GM12875 (cell line): ENCODE measurements around the gene SAMD10.

Experiments
- H3K4me3 ChIP-seq: one replicate; pipeline ENCODE4 v1.5.1; 2011; ENCODE audit warnings: low read depth, low read length, control low read depth
- TF ChIP-seq, protein P1 (sequence below): IDR thresholded peaks from 2 replicates; pipeline ENCODE4 v1.5.1; 2011; ENCODE audit warnings: low read depth, mild to moderate bottlenecking, control low read depth, inconsistent platforms, low read length, moderate library complexity, borderline replicate concordance; ENCODE audit not compliant: insufficient read depth

SAMD10 gene

DNA sequence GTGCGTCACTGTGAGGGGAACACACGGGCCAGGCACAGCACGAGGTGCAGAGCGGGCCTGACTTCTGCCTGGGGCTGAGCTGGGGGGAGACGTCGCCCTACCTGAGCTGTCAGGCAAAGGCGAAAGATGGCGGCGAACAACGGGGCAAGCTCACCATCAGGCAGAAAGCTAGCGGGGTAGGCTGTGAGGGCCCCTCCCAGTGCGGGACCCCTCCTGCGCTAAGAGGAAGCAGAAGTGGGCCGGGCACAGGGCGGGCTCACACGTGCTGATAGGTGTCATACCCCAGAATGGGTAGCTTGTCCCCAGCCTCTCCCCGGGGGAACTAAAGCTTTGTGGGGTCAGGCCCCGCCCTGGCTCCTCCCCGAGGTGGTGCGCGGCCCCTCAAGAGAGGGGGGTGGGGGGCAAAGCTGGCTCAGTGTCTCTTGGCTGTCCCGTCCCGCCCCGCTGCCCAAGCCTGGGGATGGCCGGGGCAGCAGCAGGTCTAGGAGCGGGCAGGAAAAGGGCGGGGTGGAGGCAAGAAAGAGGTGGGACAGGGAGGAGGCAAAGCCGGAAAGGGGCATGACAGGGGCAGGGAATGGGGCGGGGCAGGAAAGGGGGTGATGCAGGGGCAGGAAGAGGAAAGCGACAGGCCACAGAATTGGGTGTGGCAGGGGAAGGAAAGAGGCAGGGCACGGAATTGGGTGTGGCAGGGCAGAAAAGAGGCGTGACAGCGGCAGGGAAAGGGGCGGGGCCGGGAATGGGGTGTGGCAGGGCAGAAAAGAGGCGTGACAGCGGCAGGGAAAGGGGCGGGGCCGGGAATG lies 38.0 kb downstream of the SAMD10 start:
- no peak overlapping the region for H3K4me3 ChIP-seq
- TF ChIP-seq, protein P1, sequence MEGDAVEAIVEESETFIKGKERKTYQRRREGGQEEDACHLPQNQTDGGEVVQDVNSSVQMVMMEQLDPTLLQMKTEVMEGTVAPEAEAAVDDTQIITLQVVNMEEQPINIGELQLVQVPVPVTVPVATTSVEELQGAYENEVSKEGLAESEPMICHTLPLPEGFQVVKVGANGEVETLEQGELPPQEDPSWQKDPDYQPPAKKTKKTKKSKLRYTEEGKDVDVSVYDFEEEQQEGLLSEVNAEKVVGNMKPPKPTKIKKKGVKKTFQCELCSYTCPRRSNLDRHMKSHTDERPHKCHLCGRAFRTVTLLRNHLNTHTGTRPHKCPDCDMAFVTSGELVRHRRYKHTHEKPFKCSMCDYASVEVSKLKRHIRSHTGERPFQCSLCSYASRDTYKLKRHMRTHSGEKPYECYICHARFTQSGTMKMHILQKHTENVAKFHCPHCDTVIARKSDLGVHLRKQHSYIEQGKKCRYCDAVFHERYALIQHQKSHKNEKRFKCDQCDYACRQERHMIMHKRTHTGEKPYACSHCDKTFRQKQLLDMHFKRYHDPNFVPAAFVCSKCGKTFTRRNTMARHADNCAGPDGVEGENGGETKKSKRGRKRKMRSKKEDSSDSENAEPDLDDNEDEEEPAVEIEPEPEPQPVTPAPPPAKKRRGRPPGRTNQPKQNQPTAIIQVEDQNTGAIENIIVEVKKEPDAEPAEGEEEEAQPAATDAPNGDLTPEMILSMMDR = no peak

DNA sequence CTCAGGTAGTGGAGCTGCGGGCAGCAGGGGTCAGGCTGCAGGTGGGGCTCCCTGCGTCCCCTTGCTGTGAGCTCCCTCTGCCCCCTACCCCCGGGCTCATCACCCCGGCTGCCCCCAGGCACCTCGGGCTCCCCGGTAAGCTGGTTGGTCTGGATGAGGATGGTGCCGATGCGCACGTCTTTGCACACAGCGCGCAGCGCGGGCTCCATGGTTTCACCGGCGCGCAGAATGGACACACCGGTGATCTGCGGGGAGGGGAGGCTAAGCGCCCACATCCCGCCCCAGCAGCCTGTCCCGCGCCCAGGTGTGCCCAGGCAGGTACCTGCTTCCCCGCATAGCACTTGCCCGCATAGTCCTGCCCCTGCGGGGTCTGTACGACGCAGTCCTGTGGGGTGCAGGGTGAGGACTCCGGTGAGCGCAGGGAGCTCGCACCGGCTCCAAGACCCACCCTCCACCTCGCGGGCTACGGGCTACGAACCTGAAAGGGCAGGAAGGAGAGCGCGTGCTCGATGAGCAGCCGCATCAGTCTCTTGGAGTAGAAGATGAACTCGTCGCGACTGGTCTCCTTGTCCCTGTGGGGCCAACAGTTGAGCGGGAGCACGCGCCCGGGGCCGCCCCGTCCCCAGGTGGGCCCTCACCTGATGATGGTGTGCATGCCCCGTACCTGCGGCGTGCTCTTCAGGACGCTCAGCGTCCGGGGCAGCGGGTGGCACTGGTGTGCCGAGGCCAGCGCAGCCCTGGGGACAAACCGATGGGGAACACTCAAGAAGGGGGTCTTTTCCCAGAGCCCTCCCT lies 38.8 kb downstream of the SAMD10 start:
- H3K4me3 ChIP-seq = no peak overlapping the region
- TF ChIP-seq, protein P1 = no peak

GRCh38 chr20:63940071-63940471 lies 39.4 kb downstream of the SAMD10 start:
- H3K4me3 ChIP-seq = no peak overlapping the region
- TF ChIP-seq, protein P1 = no peak

DNA sequence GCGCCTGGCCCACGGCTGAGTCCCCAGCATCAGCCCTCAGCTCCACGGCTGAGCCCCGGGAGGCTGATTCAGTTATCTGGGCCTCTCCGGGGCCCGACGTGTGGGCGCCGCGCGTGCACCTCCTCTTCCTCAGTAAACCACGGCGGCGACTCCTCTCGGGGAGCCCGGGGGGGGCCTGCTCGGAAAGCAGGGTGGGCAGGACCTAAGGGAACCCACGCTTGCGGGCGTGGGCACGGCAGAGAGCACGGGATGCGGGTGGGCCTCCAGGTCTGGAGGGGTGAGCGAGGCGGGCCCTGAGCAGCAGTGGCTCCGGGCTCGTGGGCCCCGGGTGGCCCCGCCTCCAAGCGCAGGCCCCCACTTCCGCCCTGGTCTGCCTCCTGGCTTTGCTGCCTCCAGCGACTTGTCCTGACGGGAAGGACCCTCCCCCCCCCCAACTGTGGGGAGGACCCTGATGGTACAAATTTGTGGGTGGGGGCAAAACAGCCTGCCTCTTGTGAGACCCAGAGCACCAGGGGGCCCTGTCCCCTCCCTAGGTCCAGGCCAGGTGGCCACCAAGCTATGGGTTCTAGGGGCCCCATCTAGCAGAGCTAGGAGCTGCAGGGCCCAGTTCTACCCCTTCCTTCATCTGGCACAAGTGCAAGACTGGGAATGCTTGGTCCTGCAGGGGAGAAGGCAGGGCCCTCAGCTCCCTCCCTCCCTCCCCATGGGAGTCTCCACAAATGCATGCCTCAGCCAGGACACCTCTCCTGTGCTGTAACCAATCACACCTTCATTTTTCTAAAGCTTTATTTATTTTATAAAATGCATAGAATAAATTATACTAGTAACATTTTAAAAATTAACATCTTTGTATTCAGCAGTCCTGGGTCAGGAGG lies 40.1 kb downstream of the SAMD10 start:
- TF ChIP-seq, protein P1 = no peak
- H3K4me3 ChIP-seq = no peak overlapping the region

- TF ChIP-seq, protein P1 = no peak
Observed at GRCh38 chr20:63937596-63937995, 41.8 kb downstream of the SAMD10 start.

GRCh38 chr20:63935447-63935846 lies 44.0 kb downstream of the SAMD10 start:
- TF ChIP-seq, protein P1 = no peak
- no peak overlapping the region for H3K4me3 ChIP-seq

More at GRCh38 chr20:63937596-63937995, 41.8 kb downstream of the SAMD10 start:
- no peak overlapping the region for H3K4me3 ChIP-seq
